ENCODE data around the gene DLX5. TPM values are rescaled to one million over a fixed set of nuclear protein-coding genes. Genes with fewer than 3 reads are reported as not detected.

Gene DLX5
- total RNA-seq, 1 experiment from 2014 or later, result not detected

DNA sequence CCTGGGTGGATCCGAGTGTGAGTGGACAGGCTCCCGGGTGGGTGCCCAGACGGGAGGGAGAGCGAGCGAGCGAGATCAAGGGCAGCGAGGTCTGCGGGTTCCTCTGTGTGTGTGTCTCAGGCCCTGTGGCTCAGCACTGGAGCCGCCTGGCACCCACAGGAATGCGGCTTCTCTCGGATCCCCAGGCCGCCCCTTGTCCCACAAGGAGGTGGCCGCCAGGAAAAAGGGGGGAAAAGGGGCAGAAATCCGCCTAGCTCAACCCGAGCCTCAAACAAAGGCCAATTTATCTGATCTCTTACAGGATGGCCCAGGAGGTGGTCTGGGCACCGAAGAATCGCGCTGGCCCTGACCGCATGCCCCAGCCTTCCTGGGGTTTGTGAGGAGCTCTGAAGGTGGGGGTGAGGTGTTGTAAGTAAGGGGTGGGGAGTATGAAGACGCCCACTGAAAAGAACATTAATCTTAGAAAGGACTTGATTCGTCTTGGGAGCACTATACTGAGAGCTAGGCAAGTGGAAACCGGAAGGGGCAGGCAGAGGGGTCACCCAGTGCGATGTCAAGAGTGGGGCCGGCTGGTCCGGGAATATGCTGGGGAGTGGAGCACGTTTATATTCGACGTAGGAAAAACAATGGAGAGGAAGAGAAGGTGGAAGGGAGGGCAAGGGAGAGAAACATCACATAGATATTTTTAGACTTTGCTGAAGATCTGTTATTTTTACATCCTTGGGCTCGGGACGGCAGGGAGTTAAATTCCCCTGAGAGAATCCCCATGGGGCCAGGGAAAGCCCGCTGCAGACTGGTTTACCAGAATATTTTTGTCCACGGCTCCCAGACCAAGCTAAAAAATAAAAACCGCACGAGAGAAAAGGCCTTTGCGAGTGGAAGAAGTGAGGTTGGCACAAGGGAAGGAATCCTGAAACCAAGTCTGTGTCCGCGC, 7.2 kb downstream of the DLX5 start (continued):
- TF ChIP-seq ZNF532 (CRISPR knock-in tag; IDR thresholded peaks at IDR 0.05; ENCODE audit: borderline replicate concordance) (no peak), TP53 (CRISPR knock-in tag; IDR thresholded peaks at IDR 0.05) (no peak), ZBTB21 (CRISPR knock-in tag; IDR thresholded peaks at IDR 0.05; ENCODE audit: borderline replicate concordance) (no peak), FOXP4 (CRISPR knock-in tag; IDR thresholded peaks at IDR 0.05) (no peak)

GRCh38 chr7:97016381-97017191, 8.0 kb downstream of the DLX5 start:
- H3K4me1 Mint-ChIP-seq, result peaks cover 61% of the 10 kb centered on the region
- H3K9me3 Mint-ChIP-seq, result no peaks in the 10 kb centered on the region
- no peak overlapping the region for H3K27ac Mint-ChIP-seq
- peaks cover 100% of the 10 kb centered on the region for H3K27me3 Mint-ChIP-seq (ENCODE audit: low read depth)
- ATAC-seq (peak; percentile 69), DNase-seq (ENCODE audit: low spot score) (peak; percentile 80)
- H3K4me3 Mint-ChIP-seq, result peak overlapping the region; percentile 65
- POLR2A ChIA-PET, result interaction anchor here (1.0 to 1.3 kb wide), 2 partner anchors 11 to 25 kb away, joined by 4 read pairs; no protein-coding TSS in a partner anchor
- CTCF ChIA-PET, result interaction anchor here (0.6 to 2.6 kb wide), 5 partner anchors 10 to 1004 kb away, joined by 3 to 49 read pairs (median 5); partner anchors contain the start of gene DLX6
- H3K36me3 Mint-ChIP-seq, result no peaks in the 10 kb centered on the region
- TF ChIP-seq ZMAT4 (CRISPR knock-in tag; IDR thresholded peaks at IDR 0.05) (no peak), ZNF138 (CRISPR knock-in tag; conservative IDR thresholded peaks at IDR 0.05) (no peak), CBFB (CRISPR knock-in tag; IDR thresholded peaks at IDR 0.05; ENCODE audit: low read depth) (0 out of 2 replicates have a peak, but pooled peaks have one; percentile 34), NFE2L1 (CRISPR knock-in tag; IDR thresholded peaks at IDR 0.05) (no peak), GRHL2 (CRISPR knock-in tag; IDR thresholded peaks at IDR 0.05; ENCODE audit: insufficient replicate concordance, severe bottlenecking) (no peak), HMGA2 (CRISPR knock-in tag; IDR thresholded peaks at IDR 0.05) (no peak), IRF2 (CRISPR knock-in tag; IDR thresholded peaks at IDR 0.05; ENCODE audit: borderline replicate concordance, low read depth) (no peak), NFYB (CRISPR knock-in tag; conservative IDR thresholded peaks at IDR 0.05; ENCODE audit: low read depth) (no peak), TCF7 (CRISPR knock-in tag; IDR thresholded peaks at IDR 0.05; ENCODE audit: low read depth) (no peak), NR3C1 (CRISPR knock-in tag; conservative IDR thresholded peaks at IDR 0.05; ENCODE audit: low read depth) (no peak), GABPB1 (CRISPR knock-in tag; IDR thresholded peaks at IDR 0.05) (no peak), GTF2I (CRISPR knock-in tag; conservative IDR thresholded peaks at IDR 0.05) (no peak)
- TF ChIP-seq, protein P1, sequence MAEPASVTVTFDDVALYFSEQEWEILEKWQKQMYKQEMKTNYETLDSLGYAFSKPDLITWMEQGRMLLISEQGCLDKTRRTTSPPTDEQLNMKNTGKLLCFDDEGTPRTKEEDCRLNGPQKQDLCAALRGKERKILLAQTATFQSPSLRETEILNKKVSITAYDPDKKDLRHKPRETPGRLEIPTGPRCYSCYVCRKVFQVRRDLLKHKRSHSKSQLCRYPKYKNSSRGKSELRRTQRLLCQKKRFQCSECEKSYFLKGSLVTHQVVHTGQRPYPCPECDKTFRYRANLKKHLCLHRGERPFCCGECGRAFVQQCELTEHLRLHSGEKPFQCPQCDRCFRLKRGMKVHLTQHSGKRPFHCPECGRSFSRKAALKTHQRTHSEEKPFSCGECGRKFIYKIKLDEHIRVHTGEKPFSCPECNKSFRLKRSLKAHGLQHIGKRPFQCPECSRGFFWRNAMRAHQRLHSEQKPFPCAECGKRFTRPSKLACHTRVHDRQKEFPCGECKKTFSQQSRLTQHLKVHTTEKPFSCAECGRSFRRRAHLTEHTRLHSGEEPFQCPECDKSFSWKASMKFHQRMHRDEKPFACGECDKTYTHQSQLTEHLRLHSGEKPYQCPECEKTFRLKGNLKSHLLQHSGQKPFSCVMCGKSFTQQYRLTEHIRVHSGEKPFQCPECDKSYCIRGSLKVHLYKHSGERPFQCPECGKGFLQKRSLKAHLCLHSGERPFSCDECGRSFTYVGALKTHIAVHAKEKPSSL (CRISPR knock-in tag; conservative IDR thresholded peaks at IDR 0.05), result no peak
- TF ChIP-seq, protein P2, sequence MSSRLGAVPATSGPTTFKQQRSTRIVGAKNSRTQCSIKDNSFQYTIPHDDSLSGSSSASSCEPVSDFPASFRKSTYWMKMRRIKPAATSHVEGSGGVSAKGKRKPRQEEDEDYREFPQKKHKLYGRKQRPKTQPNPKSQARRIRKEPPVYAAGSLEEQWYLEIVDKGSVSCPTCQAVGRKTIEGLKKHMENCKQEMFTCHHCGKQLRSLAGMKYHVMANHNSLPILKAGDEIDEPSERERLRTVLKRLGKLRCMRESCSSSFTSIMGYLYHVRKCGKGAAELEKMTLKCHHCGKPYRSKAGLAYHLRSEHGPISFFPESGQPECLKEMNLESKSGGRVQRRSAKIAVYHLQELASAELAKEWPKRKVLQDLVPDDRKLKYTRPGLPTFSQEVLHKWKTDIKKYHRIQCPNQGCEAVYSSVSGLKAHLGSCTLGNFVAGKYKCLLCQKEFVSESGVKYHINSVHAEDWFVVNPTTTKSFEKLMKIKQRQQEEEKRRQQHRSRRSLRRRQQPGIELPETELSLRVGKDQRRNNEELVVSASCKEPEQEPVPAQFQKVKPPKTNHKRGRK (CRISPR knock-in tag; IDR thresholded peaks at IDR 0.05; ENCODE audit: borderline replicate concordance), result no peak
- TF ChIP-seq, protein P3, sequence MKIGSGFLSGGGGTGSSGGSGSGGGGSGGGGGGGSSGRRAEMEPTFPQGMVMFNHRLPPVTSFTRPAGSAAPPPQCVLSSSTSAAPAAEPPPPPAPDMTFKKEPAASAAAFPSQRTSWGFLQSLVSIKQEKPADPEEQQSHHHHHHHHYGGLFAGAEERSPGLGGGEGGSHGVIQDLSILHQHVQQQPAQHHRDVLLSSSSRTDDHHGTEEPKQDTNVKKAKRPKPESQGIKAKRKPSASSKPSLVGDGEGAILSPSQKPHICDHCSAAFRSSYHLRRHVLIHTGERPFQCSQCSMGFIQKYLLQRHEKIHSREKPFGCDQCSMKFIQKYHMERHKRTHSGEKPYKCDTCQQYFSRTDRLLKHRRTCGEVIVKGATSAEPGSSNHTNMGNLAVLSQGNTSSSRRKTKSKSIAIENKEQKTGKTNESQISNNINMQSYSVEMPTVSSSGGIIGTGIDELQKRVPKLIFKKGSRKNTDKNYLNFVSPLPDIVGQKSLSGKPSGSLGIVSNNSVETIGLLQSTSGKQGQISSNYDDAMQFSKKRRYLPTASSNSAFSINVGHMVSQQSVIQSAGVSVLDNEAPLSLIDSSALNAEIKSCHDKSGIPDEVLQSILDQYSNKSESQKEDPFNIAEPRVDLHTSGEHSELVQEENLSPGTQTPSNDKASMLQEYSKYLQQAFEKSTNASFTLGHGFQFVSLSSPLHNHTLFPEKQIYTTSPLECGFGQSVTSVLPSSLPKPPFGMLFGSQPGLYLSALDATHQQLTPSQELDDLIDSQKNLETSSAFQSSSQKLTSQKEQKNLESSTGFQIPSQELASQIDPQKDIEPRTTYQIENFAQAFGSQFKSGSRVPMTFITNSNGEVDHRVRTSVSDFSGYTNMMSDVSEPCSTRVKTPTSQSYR (CRISPR knock-in tag; IDR thresholded peaks at IDR 0.05), result 0 out of 2 replicates have a peak, but pooled peaks have one; percentile 20
